Fibroblast of skin of scalp (primary cell): Measurements from ENCODE around the gene FBXO41.
A peak's percentile ranks its signal among the peaks of the same experiment; 100 is the strongest.

Source experiments
- DNase-seq: peaks from one replicate; pipeline ENCODE4 v3.0.0-alpha.2; 2013

FBXO41 gene

GRCh38 chr2:73260338-73260984, 23.8 kb downstream of the FBXO41 start:
- DNase-seq: peak; percentile 32

- DNase-seq: no peak
Observed at GRCh38 chr2:73259704-73260337, 24.5 kb downstream of the FBXO41 start.

GRCh38 chr2:73259276-73259675, 25.0 kb downstream of the FBXO41 start:
- DNase-seq: no peak

- no peak for DNase-seq
Observed at GRCh38 chr2:73258913-73259215, 25.4 kb downstream of the FBXO41 start.

GRCh38 chr2:73258186-73258912, 25.9 kb downstream of the FBXO41 start:
- no peak for DNase-seq

- DNase-seq: no peak
Observed at GRCh38 chr2:73257425-73258125, 26.7 kb downstream of the FBXO41 start.

GRCh38 chr2:73257021-73257420, 27.3 kb downstream of the FBXO41 start:
- DNase-seq: no peak

- no peak for DNase-seq
Observed at GRCh38 chr2:73256618-73256922, 27.7 kb downstream of the FBXO41 start.

- DNase-seq: no peak
Observed at GRCh38 chr2:73255907-73256617, 28.2 kb downstream of the FBXO41 start.

GRCh38 chr2:73255007-73255644, 29.2 kb downstream of the FBXO41 start:
- no peak for DNase-seq

GRCh38 chr2:73254343-73255006, 29.8 kb downstream of the FBXO41 start:
- no peak for DNase-seq

- no peak for DNase-seq
Observed at GRCh38 chr2:73253901-73254300, 30.4 kb downstream of the FBXO41 start.

GRCh38 chr2:73253400-73253799, 30.9 kb downstream of the FBXO41 start:
- DNase-seq: no peak

- no peak for DNase-seq
Observed at GRCh38 chr2:73252238-73253027, 31.8 kb downstream of the FBXO41 start.

GRCh38 chr2:73250872-73251846, 33.1 kb downstream of the FBXO41 start:
- DNase-seq: no peak

- no peak for DNase-seq
Observed at GRCh38 chr2:73249636-73250035, 34.6 kb downstream of the FBXO41 start.

- DNase-seq: no peak
Observed at GRCh38 chr2:73246850-73247249, 37.4 kb downstream of the FBXO41 start.

- no peak for DNase-seq
Observed at GRCh38 chr2:73244580-73244979, 39.7 kb downstream of the FBXO41 start.

- no peak for DNase-seq
Observed at GRCh38 chr2:73243884-73244570, 40.3 kb downstream of the FBXO41 start.
